Neuronal stem cell (in vitro differentiated cells): ENCODE data around the gene ATXN10.

ENCODE experiments used
- DNase-seq: peaks from one replicate; pipeline ENCODE4 v3.0.0-alpha.2; 2013; ENCODE audit warnings: low spot score
- H2AFZ ChIP-seq: one replicate; pipeline ENCODE4 v1.6.1; 2013; ENCODE audit warnings: mild to moderate bottlenecking, low read length, inconsistent platforms
- H2AK5ac ChIP-seq: 2 replicates; pipeline ENCODE4 v1.6.1; 2013; ENCODE audit warnings: low read depth, mild to moderate bottlenecking, inconsistent platforms, low read length, moderate library complexity, mixed read lengths
- H2BK120ac ChIP-seq: 2 replicates; pipeline ENCODE4 v1.6.1; 2013; ENCODE audit warnings: low read depth, mild to moderate bottlenecking, inconsistent platforms, low read length, moderate library complexity, mixed read lengths
- H2BK12ac ChIP-seq: one replicate; pipeline ENCODE4 v1.6.1; 2013; ENCODE audit warnings: low read length, inconsistent platforms
- H2BK15ac ChIP-seq: 2 replicates; pipeline ENCODE4 v1.6.1; 2013; ENCODE audit warnings: mild to moderate bottlenecking, low read length, inconsistent platforms, mixed read lengths
- H2BK5ac ChIP-seq: one replicate; pipeline ENCODE4 v1.6.1; 2013; ENCODE audit warnings: inconsistent platforms, mild to moderate bottlenecking, low read length, moderate library complexity
- H3K14ac ChIP-seq: one replicate; pipeline ENCODE4 v1.6.1; 2013; ENCODE audit warnings: low read length, inconsistent platforms
- H3K18ac ChIP-seq: 2 replicates; pipeline ENCODE4 v1.6.1; 2013; ENCODE audit warnings: low read length, inconsistent platforms
- H3K23ac ChIP-seq: 2 replicates; pipeline ENCODE4 v1.6.1; 2013; ENCODE audit warnings: low read depth, mild to moderate bottlenecking, mixed read lengths, low read length, inconsistent platforms; ENCODE audit not compliant: poor library complexity
- H3K27ac ChIP-seq: replicated peaks from 3 replicates; pipeline ENCODE4 v1.5.1; 2013; ENCODE audit warnings: low read length, inconsistent platforms
- H3K27me3 ChIP-seq, 3 experiments: 2 replicates each; pipeline ENCODE4 v1.6.1; 2013; ENCODE audit warnings: low read length in 3 of 3, mild to moderate bottlenecking in 2 of 3, inconsistent platforms in 1 of 3, low read depth in 1 of 3, mixed read lengths in 1 of 3, moderate library complexity in 1 of 3; ENCODE audit not compliant: control insufficient read depth in 3 of 3, insufficient read depth in 3 of 3
- H3K36me3 ChIP-seq, 2 donors: replicated peaks in 1 of 2; 2 replicates each; pipeline ENCODE4 v1.6.1; 2013; ENCODE audit warnings: low read length in 2 of 2; ENCODE audit not compliant: control insufficient read depth in 2 of 2, insufficient read depth in 2 of 2
- H3K4ac ChIP-seq: 2 replicates; pipeline ENCODE4 v1.6.1; 2013; ENCODE audit warnings: inconsistent platforms, mild to moderate bottlenecking, low read length, moderate library complexity
- H3K4me1 ChIP-seq, 2 donors: 1 replicate in 1 of 2; 2 replicates in 1 of 2; pipeline ENCODE4 v1.6.1; 2013; ENCODE audit warnings: low read length in 2 of 2, low read depth in 1 of 2; ENCODE audit not compliant: control insufficient read depth in 2 of 2, insufficient read depth in 1 of 2
- H3K4me2 ChIP-seq: one replicate; pipeline ENCODE4 v1.6.1; 2013; ENCODE audit warnings: mild to moderate bottlenecking, low read length, inconsistent platforms; ENCODE audit not compliant: insufficient read depth, poor library complexity, severe bottlenecking
- H3K4me3 ChIP-seq, 2 donors: 2 replicates each; pipeline ENCODE4 v1.5.1; 2013; ENCODE audit warnings: low read length in 2 of 2, mild to moderate bottlenecking in 2 of 2, inconsistent platforms in 1 of 2, moderate library complexity in 1 of 2
- H3K79me1 ChIP-seq: one replicate; pipeline ENCODE4 v1.6.1; 2013; ENCODE audit warnings: low read depth, mild to moderate bottlenecking, inconsistent platforms, low read length, moderate library complexity
- H3K9ac ChIP-seq: one replicate; pipeline ENCODE4 v1.6.1; 2013; ENCODE audit warnings: mild to moderate bottlenecking, low read depth, low read length, inconsistent platforms; ENCODE audit not compliant: poor library complexity
- H3K9me3 ChIP-seq, 2 donors: replicated peaks in 1 of 2; 2 replicates each; pipeline versions ENCODE3 to v1.6.1; 2013; ENCODE audit warnings: low read length in 2 of 2, mild to moderate bottlenecking in 2 of 2, inconsistent platforms in 1 of 2, low read depth in 1 of 2, mixed read lengths in 1 of 2, moderate library complexity in 1 of 2; ENCODE audit not compliant: control insufficient read depth in 2 of 2, insufficient read depth in 1 of 2
- H4K8ac ChIP-seq: one replicate; pipeline ENCODE4 v1.6.1; 2013; ENCODE audit warnings: low read depth, mild to moderate bottlenecking, inconsistent platforms, low read length, moderate library complexity
- H4K91ac ChIP-seq: one replicate; pipeline ENCODE4 v1.6.1; 2013; ENCODE audit warnings: low read length, low read depth, mild to moderate bottlenecking, inconsistent platforms; ENCODE audit not compliant: poor library complexity
- WGBS, 2 donors: extraction: QIAGEN DNeasy Blood & Tissue Kit; methylation state at CpG; one replicate each; pipeline ENCODE4 v1.1.7; 2013; ENCODE audit warnings: missing lambda C conversion rate in 2 of 2, mixed read lengths in 1 of 2; ENCODE audit not compliant: insufficient read length in 2 of 2, insufficient replicate concordance in 1 of 2; ENCODE audit errors: extremely low coverage in 2 of 2; 5-methylcytosine and 5-hydroxymethylcytosine counted together

Gene ATXN10

DNA sequence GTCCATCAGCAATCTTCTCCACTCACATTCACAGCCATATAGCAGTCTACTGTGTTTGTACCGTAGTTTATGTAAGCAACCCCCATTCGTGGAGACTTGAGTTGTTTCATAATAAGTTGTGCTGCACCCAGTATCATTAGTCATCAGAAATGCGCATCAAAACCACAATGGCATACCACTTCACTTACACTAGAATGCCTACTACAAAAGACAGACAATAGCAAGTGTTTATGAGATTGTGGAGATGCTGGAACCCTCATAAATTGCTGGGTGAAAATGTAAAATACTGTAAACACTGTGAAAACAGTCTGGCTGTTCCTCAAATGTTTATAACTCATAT lies 133.3 kb downstream of the ATXN10 start:
- Histone ChIP-seq H4K8ac (no peak overlapping the region), H3K18ac (no peak overlapping the region), H2BK15ac (no peak overlapping the region), H3K4me1 (no peaks in the 10 kb centered on the region), H4K91ac (no peak overlapping the region), H2AK5ac (no peak overlapping the region), H2BK5ac (no peak overlapping the region), H3K14ac (no peak overlapping the region), H3K9me3 (no peaks in the 10 kb centered on the region), H3K27me3 (no peaks in the 10 kb centered on the region), H3K9ac (no peak overlapping the region), H2BK120ac (no peak overlapping the region), H3K4me3 (no peak overlapping the region), H2BK12ac (no peak overlapping the region), H2AFZ (no peak overlapping the region), H3K23ac (no peak overlapping the region), H3K79me1 (no peaks in the 10 kb centered on the region), H3K36me3 (peaks cover 1 to 52% of the 10 kb centered on the region in 2 donors), H3K27ac (no peak overlapping the region), H3K4ac (no peak overlapping the region), H3K4me2 (no peak overlapping the region)
- no CpG with 5 or more reads among the region's 3 CpGs for WGBS, 2 donors
- DNase-seq = no peak

GRCh38 chr22:45805413-45805812 lies 133.8 kb downstream of the ATXN10 start:
- H3K27ac ChIP-seq = no peak overlapping the region

DNA sequence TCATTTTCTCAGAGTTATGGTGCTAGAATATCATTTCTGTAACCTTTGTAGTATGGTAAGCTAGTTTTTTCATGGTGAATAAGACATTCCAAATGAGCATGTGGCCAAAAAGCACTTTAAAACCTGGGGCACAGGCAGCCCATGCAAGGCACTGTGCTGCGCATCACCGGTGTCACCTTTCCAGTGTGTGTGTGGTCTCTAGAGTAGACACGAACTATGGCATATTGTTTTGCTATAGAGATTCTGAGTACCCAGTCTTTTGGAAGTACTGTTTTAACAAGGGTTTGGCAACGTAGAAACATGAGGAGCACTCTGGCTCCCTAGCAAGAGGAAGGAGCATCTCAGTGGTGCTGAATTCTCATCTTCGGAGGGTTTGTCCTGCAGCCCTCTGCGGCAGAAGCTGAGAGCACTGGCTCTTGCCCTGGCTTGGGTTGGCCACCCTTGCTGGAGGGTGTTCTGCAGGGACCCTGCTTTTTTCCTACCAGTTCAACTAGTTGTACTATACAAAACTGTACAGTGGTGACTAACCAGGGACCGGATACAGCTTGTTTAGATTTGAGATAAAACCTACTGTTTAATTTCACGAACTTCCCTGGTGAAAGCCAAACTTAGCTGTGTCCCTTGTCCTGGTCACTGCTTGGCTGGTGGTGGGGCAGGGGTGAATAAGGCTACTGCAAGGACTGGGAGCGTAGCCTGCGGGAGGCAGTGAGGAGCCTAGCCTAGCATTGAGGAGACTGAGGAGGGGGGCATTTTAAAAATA lies 135.7 kb downstream of the ATXN10 start:
- H3K9ac ChIP-seq = no peak overlapping the region
- no peaks in the 10 kb centered on the region for H3K79me1 ChIP-seq
- no peak overlapping the region for H2AK5ac ChIP-seq

More at GRCh38 chr22:45805413-45805812, 133.8 kb downstream of the ATXN10 start:
- Histone ChIP-seq H3K23ac (no peak overlapping the region), H2BK12ac (no peak overlapping the region), H2AFZ (no peak overlapping the region), H4K8ac (no peak overlapping the region), H2BK15ac (no peak overlapping the region), H3K4me2 (no peak overlapping the region), H3K79me1 (no peaks in the 10 kb centered on the region), H4K91ac (no peak overlapping the region), H3K4me3 (no peak overlapping the region), H3K4ac (no peak overlapping the region), H3K36me3 (peaks cover 1 to 51% of the 10 kb centered on the region in 2 donors), H3K27me3 (no peaks in the 10 kb centered on the region), H2AK5ac (no peak overlapping the region), H3K14ac (no peak overlapping the region), H2BK120ac (no peak overlapping the region), H3K9me3 (no peaks in the 10 kb centered on the region), H3K4me1 (no peaks in the 10 kb centered on the region), H3K18ac (no peak overlapping the region), H2BK5ac (no peak overlapping the region), H3K9ac (no peak overlapping the region)
- no CpG with 5 or more reads among the region's 6 CpGs for WGBS, 2 donors
- no peak for DNase-seq

DNA sequence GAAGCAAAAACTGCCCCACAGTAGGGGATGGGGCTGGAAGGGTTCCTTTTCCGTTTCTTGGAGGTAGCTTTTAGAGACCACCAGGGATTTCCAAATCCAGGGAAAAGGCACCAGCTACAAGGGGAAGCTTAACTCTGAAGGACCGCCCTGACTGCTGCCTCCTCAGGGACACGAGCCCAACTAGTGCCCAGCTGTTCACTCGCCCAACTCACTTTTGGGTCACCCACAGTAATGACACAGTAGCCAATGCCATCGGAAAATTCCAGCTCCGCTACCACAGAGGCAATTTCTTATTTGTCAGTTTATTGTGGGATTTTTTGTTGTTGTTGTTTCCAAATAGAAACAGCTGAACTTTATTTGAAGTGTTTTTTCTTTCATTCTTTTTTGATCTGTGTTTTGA lies 141.3 kb downstream of the ATXN10 start:
- H2BK5ac ChIP-seq = no peak overlapping the region
- H3K9me3 ChIP-seq = no peaks in the 10 kb centered on the region
- H3K4ac ChIP-seq = no peak overlapping the region
- H2BK120ac ChIP-seq = no peak overlapping the region
- no CpG with 5 or more reads among the region's 6 CpGs for WGBS, 2 donors
- no peak overlapping the region for H2BK12ac ChIP-seq
- no peak overlapping the region for H2AK5ac ChIP-seq
- no peak overlapping the region for H3K9ac ChIP-seq
- peaks cover 4% of the 10 kb centered on the region in 2 donors for H3K4me1 ChIP-seq
- H3K23ac ChIP-seq = no peak overlapping the region
- no peak overlapping the region for H3K4me3 ChIP-seq
- H2BK15ac ChIP-seq = no peak overlapping the region
- no peak overlapping the region for H3K4me2 ChIP-seq
- H3K36me3 ChIP-seq = peaks cover 6 to 77% of the 10 kb centered on the region in 2 donors
- no peak overlapping the region for H2AFZ ChIP-seq
- no peak overlapping the region for H3K27ac ChIP-seq
- H4K8ac ChIP-seq = no peak overlapping the region
- no peaks in the 10 kb centered on the region for H3K79me1 ChIP-seq
- no peak overlapping the region for H4K91ac ChIP-seq
- H3K18ac ChIP-seq = no peak overlapping the region
- H3K14ac ChIP-seq = no peak overlapping the region
- no peak for DNase-seq
- H3K27me3 ChIP-seq = no peaks in the 10 kb centered on the region

More for the DNA sequence above, 135.7 kb downstream of the ATXN10 start:
- Histone ChIP-seq H3K9me3 (no peaks in the 10 kb centered on the region), H2BK12ac (no peak overlapping the region), H3K27ac (no peak overlapping the region), H3K14ac (no peak overlapping the region), H2BK5ac (no peak overlapping the region), H2AFZ (no peak overlapping the region), H3K4me3 (no peak overlapping the region), H3K4ac (no peak overlapping the region), H4K91ac (no peak overlapping the region), H3K4me2 (no peak overlapping the region), H3K27me3 (no peaks in the 10 kb centered on the region), H4K8ac (no peak overlapping the region), H3K23ac (peak overlapping the region; percentile 0), H3K18ac (no peak overlapping the region), H3K4me1 (no peaks in the 10 kb centered on the region), H2BK15ac (no peak overlapping the region), H2BK120ac (no peak overlapping the region), H3K36me3 (peaks cover 5 to 52% of the 10 kb centered on the region in 2 donors)
- DNase-seq = no peak
- no CpG with 5 or more reads among the region's 10 CpGs for WGBS, 2 donors
